Pancreas (tissue), 10 donors: ENCODE data around the gene MAPK4. TPM values are rescaled to one million over a fixed set of nuclear protein-coding genes. Genes with fewer than 3 reads are reported as not detected.

Source experiments
- ATAC-seq, 4 donors: fragments of 200-7000 bp; cut with Tn5 transposase; one replicate each; pipeline versions ENCODE4 v1.8.0 to v1.9.1; 2020; ENCODE audit warnings: mild to moderate bottlenecking in 4 of 4, moderate library complexity in 4 of 4
- DNase-seq, 6 donors: peaks; one replicate each; pipeline ENCODE4 v3.0.0-alpha.2; 2020
- FAIRE-seq: peaks from 2 replicates; lab custom pipeline; 2012; peaks lifted over from hg19 to GRCh38; lab: Jason Lieb, UNC
- H3K27ac ChIP-seq, 4 donors: fragments of 200-600 bp; sonication (generic); 1 replicate in 3 of 4; 2 replicates in 1 of 4; pipeline versions ENCODE4 v1.5.0 to v1.8.0; 2020
- H3K27me3 ChIP-seq, 4 donors: fragments of 200-600 bp; one replicate each; pipeline ENCODE4 v1.8.0; 2021
- H3K36me3 ChIP-seq, 3 donors: fragments of 200-600 bp; sonication (generic) in 1 of 3; one replicate each; pipeline versions ENCODE4 v1.5.0 to v1.8.0; 2020 to 2021
- H3K4me1 ChIP-seq, 3 donors: fragments of 200-600 bp; one replicate each; pipeline ENCODE4 v1.8.0; 2021
- H3K4me3 ChIP-seq, 4 donors: fragments of 200-600 bp; sonication (generic) in 2 of 4; one replicate each; pipeline versions ENCODE4 v1.5.0 to v1.8.0; 2020 to 2021
- H3K9me3 ChIP-seq, 4 donors: fragments of 200-600 bp; one replicate each; pipeline ENCODE4 v1.8.0; 2021
- WGBS, 2 donors: extraction: QIAGEN DNeasy Blood & Tissue Kit; methylation state at CpG; one replicate each; pipeline ENCODE4 v1.1.7; 2013; 5-methylcytosine and 5-hydroxymethylcytosine counted together
- intact Hi-C, 3 donors: fragments of 100-400 bp; cut with DNase I; formaldehyde crosslinking; loops; one replicate each; pipeline versions ENCODE4 v1.11.1 to v1.14.2; 2022
- polyA plus RNA-seq, 2 donors: library from polyadenylated mRNA; stranded (reverse); fragments of 200-250 nt; gene quantifications; one replicate each; pipeline ENCODE4 v1.2.3, GENCODE V29; 2013
- total RNA-seq, 6 donors: library from RNA; stranded (reverse); fragmentation: NEBNext Ultra II Directional in 4 of 6; extraction: Animal tissue kit (Norgen Biotek cat#: 25700) in 4 of 6; gene quantifications; one replicate each; pipeline versions ENCODE4 v1.2.1 to v1.2.4, GENCODE V29; 2021 to 2023
- TF ChIP-seq, protein P1 (sequence below), 4 donors: fragments of 200-600 bp; sonication (generic) in 3 of 4; IDR thresholded peaks; one replicate each; pipeline versions ENCODE4 v1.5.0 to v1.8.0; 2021; ENCODE audit warnings: antibody characterized with exemption in 4 of 4
- donor health status: healthy with polysubstance abuse.
- donor health status: DM: no; HTN: no; CAD: no; lungs with moderate emphysema.
- donor health status: DM: no; HTN: no; CAD: no.
- donor health status: control.
- donor health status: control.
- donor health status: Bipolar disorder and iron deficiency.
- donor health status: DM: yes; HTN: yes; CAD: no.
- donor health status: DM: no; HTN: no; CAD: no.
- donor health status: DM: no; HTN: no; CAD: no.
- donor health status: DM: yes; HTN: yes; CAD: no.

Gene MAPK4
- total and polyA plus RNA-seq, 8 donors: 0.46 to 2.5 (median 0.80) TPM

DNA sequence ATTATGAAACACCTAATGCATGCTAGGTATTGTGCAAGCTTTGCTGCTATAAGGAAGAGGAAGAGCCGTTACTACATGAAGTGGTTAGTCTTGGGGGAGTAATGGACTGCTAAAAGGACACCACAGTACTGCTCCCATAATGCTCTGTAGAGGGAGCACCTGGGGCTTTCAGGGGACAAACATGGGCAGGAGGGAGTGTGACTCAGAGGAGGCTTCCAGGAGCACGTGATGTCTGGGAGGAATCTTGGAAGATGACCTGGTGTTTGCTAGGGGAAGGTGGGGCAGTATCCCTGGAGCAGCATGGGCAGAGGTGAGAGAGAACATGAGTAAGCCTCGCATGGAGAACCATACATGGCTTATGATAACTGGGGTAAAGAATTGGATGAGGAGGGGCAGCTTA lies 18.8 kb downstream of the MAPK4 start:
- ATAC-seq (no peak), DNase-seq (no peak), FAIRE-seq (no peak)
- Histone ChIP-seq H3K4me3 (no peak overlapping the region), H3K27me3 (no peaks in the 10 kb centered on the region), H3K9me3 (no peaks in the 10 kb centered on the region), H3K36me3 (no peaks in the 10 kb centered on the region), H3K27ac (no peak overlapping the region), H3K4me1 (no peaks in the 10 kb centered on the region)
- intact Hi-C loops: no loop called here
- 79 to 85% methylated on average over 3 of the region's 3 CpGs for WGBS, 2 donors
- TF ChIP-seq, protein P1, sequence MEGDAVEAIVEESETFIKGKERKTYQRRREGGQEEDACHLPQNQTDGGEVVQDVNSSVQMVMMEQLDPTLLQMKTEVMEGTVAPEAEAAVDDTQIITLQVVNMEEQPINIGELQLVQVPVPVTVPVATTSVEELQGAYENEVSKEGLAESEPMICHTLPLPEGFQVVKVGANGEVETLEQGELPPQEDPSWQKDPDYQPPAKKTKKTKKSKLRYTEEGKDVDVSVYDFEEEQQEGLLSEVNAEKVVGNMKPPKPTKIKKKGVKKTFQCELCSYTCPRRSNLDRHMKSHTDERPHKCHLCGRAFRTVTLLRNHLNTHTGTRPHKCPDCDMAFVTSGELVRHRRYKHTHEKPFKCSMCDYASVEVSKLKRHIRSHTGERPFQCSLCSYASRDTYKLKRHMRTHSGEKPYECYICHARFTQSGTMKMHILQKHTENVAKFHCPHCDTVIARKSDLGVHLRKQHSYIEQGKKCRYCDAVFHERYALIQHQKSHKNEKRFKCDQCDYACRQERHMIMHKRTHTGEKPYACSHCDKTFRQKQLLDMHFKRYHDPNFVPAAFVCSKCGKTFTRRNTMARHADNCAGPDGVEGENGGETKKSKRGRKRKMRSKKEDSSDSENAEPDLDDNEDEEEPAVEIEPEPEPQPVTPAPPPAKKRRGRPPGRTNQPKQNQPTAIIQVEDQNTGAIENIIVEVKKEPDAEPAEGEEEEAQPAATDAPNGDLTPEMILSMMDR (IDR thresholded peaks at IDR 0.05): no peak

GRCh38 chr18:50579061-50579774 lies 19.3 kb downstream of the MAPK4 start:
- H3K4me1 ChIP-seq: no peaks in the 10 kb centered on the region
- no peak for FAIRE-seq
- TF ChIP-seq, protein P1 (IDR thresholded peaks at IDR 0.05): no peak
- no peak overlapping the region for H3K4me3 ChIP-seq
- H3K27me3 ChIP-seq: no peaks in the 10 kb centered on the region
- no peaks in the 10 kb centered on the region for H3K9me3 ChIP-seq
- no peak overlapping the region for H3K27ac ChIP-seq
- 66 to 67% methylated on average over 3 of the region's 3 CpGs for WGBS, 2 donors
- intact Hi-C loops: no loop called here
- ATAC-seq: no peak
- DNase-seq: no peak
- no peaks in the 10 kb centered on the region for H3K36me3 ChIP-seq

- ATAC-seq (no peak), DNase-seq (no peak), FAIRE-seq (no peak)
- H3K27me3 ChIP-seq: no peaks in the 10 kb centered on the region
- no peaks in the 10 kb centered on the region for H3K9me3 ChIP-seq
- no peaks in the 10 kb centered on the region for H3K36me3 ChIP-seq
- no peaks in the 10 kb centered on the region for H3K4me1 ChIP-seq
- 92 to 96% methylated on average over 1 of the region's 1 CpG for WGBS, 2 donors
- H3K27ac ChIP-seq: no peak overlapping the region
- intact Hi-C loops: no loop called here
- no peak overlapping the region for H3K4me3 ChIP-seq
- TF ChIP-seq, protein P1 (IDR thresholded peaks at IDR 0.05): no peak
Measured at GRCh38 chr18:50581517-50581916, 21.6 kb downstream of the MAPK4 start.

DNA sequence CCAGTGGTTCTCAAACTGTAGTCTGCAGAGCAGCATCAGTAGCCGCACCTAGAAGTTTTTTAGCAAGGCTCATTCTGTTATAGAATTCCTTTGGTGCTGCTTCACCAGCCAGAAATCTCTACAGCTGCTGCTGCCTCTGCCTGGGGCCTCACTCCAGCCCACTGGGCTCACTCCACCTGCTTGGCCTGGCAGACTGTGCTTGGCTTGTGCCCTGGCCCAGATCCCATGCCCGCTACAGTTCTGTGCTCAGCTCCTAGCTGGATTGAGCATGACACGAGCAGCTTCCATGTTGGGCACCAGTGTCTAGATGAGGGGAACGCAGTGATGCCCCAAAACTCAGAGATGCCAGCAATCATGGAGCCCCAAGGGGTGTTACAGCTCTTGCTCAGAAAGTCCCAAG lies 22.6 kb downstream of the MAPK4 start:
- intact Hi-C loops: no loop called here
- ATAC-seq (no peak), DNase-seq (no peak), FAIRE-seq (no peak)
- no peaks in the 10 kb centered on the region for H3K36me3 ChIP-seq
- no peak overlapping the region for H3K4me3 ChIP-seq
- TF ChIP-seq, protein P1 (IDR thresholded peaks at IDR 0.05): no peak
- WGBS, 2 donors: 82 to 89% methylated on average over 4 of the region's 4 CpGs
- H3K4me1 ChIP-seq: no peaks in the 10 kb centered on the region
- no peaks in the 10 kb centered on the region for H3K9me3 ChIP-seq
- no peaks in the 10 kb centered on the region for H3K27me3 ChIP-seq
- H3K27ac ChIP-seq: no peak overlapping the region

GRCh38 chr18:50586710-50587109 lies 26.8 kb downstream of the MAPK4 start:
- DNase-seq: no peak
- Histone ChIP-seq H3K4me3 (no peak overlapping the region), H3K4me1 (no peaks in the 10 kb centered on the region), H3K9me3 (no peaks in the 10 kb centered on the region), H3K36me3 (no peaks in the 10 kb centered on the region), H3K27ac (no peak overlapping the region), H3K27me3 (no peaks in the 10 kb centered on the region)
- no peak for ATAC-seq
- no peak for FAIRE-seq
- TF ChIP-seq, protein P1 (IDR thresholded peaks at IDR 0.05): no peak
- intact Hi-C loops: no loop called here
